ENCODE measurements around the gene BEAN1. TPM values are rescaled to one million over a fixed set of nuclear protein-coding genes. Genes with fewer than 3 reads are reported as not detected.

Gene BEAN1
- total and polyA plus RNA-seq, 9 of the 15 experiments (the other 6 are each of a cell fraction or from before 2014, with no cell fraction given), result not detected

GRCh38 chr16:66405057-66405783 lies 21.9 kb upstream of the BEAN1 start (continued):
- TF ChIP-seq, protein P1, sequence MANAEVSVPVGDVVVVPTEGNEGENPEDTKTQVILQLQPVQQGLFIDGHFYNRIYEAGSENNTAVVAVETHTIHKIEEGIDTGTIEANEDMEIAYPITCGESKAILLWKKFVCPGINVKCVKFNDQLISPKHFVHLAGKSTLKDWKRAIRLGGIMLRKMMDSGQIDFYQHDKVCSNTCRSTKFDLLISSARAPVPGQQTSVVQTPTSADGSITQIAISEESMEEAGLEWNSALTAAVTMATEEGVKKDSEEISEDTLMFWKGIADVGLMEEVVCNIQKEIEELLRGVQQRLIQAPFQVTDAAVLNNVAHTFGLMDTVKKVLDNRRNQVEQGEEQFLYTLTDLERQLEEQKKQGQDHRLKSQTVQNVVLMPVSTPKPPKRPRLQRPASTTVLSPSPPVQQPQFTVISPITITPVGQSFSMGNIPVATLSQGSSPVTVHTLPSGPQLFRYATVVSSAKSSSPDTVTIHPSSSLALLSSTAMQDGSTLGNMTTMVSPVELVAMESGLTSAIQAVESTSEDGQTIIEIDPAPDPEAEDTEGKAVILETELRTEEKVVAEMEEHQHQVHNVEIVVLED (CRISPR knock-in tag; IDR thresholded peaks at IDR 0.05), result no peak
- TF ChIP-seq STAG1 (CRISPR knock-in tag; IDR thresholded peaks at IDR 0.05; ENCODE audit: borderline replicate concordance), result no peak
- TF ChIP-seq, protein P2, sequence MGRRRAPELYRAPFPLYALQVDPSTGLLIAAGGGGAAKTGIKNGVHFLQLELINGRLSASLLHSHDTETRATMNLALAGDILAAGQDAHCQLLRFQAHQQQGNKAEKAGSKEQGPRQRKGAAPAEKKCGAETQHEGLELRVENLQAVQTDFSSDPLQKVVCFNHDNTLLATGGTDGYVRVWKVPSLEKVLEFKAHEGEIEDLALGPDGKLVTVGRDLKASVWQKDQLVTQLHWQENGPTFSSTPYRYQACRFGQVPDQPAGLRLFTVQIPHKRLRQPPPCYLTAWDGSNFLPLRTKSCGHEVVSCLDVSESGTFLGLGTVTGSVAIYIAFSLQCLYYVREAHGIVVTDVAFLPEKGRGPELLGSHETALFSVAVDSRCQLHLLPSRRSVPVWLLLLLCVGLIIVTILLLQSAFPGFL (CRISPR knock-in tag; IDR thresholded peaks at IDR 0.05), result no peak
- TF ChIP-seq, protein P3, sequence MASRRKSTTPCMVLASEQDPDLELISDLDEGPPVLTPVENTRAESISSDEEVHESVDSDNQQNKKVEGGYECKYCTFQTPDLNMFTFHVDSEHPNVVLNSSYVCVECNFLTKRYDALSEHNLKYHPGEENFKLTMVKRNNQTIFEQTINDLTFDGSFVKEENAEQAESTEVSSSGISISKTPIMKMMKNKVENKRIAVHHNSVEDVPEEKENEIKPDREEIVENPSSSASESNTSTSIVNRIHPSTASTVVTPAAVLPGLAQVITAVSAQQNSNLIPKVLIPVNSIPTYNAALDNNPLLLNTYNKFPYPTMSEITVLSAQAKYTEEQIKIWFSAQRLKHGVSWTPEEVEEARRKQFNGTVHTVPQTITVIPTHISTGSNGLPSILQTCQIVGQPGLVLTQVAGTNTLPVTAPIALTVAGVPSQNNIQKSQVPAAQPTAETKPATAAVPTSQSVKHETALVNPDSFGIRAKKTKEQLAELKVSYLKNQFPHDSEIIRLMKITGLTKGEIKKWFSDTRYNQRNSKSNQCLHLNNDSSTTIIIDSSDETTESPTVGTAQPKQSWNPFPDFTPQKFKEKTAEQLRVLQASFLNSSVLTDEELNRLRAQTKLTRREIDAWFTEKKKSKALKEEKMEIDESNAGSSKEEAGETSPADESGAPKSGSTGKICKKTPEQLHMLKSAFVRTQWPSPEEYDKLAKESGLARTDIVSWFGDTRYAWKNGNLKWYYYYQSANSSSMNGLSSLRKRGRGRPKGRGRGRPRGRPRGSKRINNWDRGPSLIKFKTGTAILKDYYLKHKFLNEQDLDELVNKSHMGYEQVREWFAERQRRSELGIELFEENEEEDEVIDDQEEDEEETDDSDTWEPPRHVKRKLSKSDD (conservative IDR thresholded peaks at IDR 0.05; ENCODE audit: low read length), result no peak

All from K562 (cell line).